WTC11 (cell line): ENCODE measurements around the gene OPA1.

Experiments used
- CTCF ChIP-seq: fragments of 200-600 bp; IDR thresholded peaks from 2 replicates; pipeline ENCODE4 v1.8.0; 2022; ENCODE audit warnings: antibody characterized with exemption
- FOXK1 ChIP-seq: sonication (generic); formaldehyde crosslinking; IDR thresholded peaks from 2 replicates; pipeline ENCODE4 v1.8.0; 2022; ENCODE audit warnings: mild to moderate bottlenecking, moderate library complexity, missing genetic modification reagents
- FOXP4 ChIP-seq: sonication (generic); formaldehyde crosslinking; IDR thresholded peaks from 2 replicates; pipeline ENCODE4 v1.8.0; 2022; ENCODE audit warnings: mild to moderate bottlenecking, missing genetic modification reagents
- IRF1 ChIP-seq: sonication (generic); formaldehyde crosslinking; IDR thresholded peaks from 2 replicates; pipeline ENCODE4 v1.8.0; 2023; ENCODE audit warnings: missing genetic modification reagents
- KAT7 ChIP-seq: sonication (generic); formaldehyde crosslinking; IDR thresholded peaks from 2 replicates; pipeline ENCODE4 v1.8.1; 2023; ENCODE audit warnings: missing genetic modification reagents, mild to moderate bottlenecking, borderline replicate concordance
- STAT6 ChIP-seq: sonication (generic); formaldehyde crosslinking; conservative IDR thresholded peaks from 2 replicates; pipeline ENCODE4 v1.8.1; 2023; ENCODE audit warnings: mild to moderate bottlenecking, low read depth, missing genetic modification reagents, moderate library complexity
- TCF7 ChIP-seq: sonication (generic); formaldehyde crosslinking; IDR thresholded peaks from 2 replicates; pipeline ENCODE4 v1.8.0; 2022; ENCODE audit warnings: mild to moderate bottlenecking, low read depth, missing genetic modification reagents, moderate library complexity
- USF1 ChIP-seq: sonication (generic); formaldehyde crosslinking; IDR thresholded peaks from 2 replicates; pipeline ENCODE4 v1.8.0; 2022; ENCODE audit warnings: mild to moderate bottlenecking, missing genetic modification reagents
- USF2 ChIP-seq: sonication (generic); formaldehyde crosslinking; IDR thresholded peaks from 2 replicates; pipeline ENCODE4 v1.8.1; 2023; ENCODE audit warnings: mild to moderate bottlenecking, missing genetic modification reagents, moderate library complexity
- ZMAT4 ChIP-seq: fragments of 250-450 bp; sonication (Bioruptor Pico); IDR thresholded peaks from 2 replicates; pipeline ENCODE4 v1.9.0; 2021; ENCODE audit warnings: mild to moderate bottlenecking
- ZNF121 ChIP-seq: sonication (generic); formaldehyde crosslinking; IDR thresholded peaks from 2 replicates; pipeline ENCODE4 v1.8.0; 2023; ENCODE audit warnings: missing genetic modification reagents
- ZNF281 ChIP-seq: sonication (generic); formaldehyde crosslinking; IDR thresholded peaks from 2 replicates; pipeline ENCODE4 v1.8.0; 2023; ENCODE audit warnings: mild to moderate bottlenecking, missing genetic modification reagents
- ZNF423 ChIP-seq: fragments of 250-450 bp; sonication (Bioruptor Pico); IDR thresholded peaks from 2 replicates; pipeline ENCODE4 v2.1.2; 2022; ENCODE audit warnings: mild to moderate bottlenecking, moderate library complexity

- no peak for TF ChIP-seq CTCF
- TF ChIP-seq FOXK1 (CRISPR knock-in tag): no peak
- TF ChIP-seq TCF7 (CRISPR knock-in tag): no peak
- TF ChIP-seq IRF1: no peak
- no peak for TF ChIP-seq USF1 (CRISPR knock-in tag)
- TF ChIP-seq ZMAT4 (CRISPR knock-in tag): no peak
- TF ChIP-seq ZNF121 (CRISPR knock-in tag): no peak
- TF ChIP-seq STAT6 (CRISPR knock-in tag): no peak
- TF ChIP-seq USF2 (CRISPR knock-in tag): no peak
- no peak for TF ChIP-seq ZNF281 (CRISPR knock-in tag)
- no peak for TF ChIP-seq ZNF423
- TF ChIP-seq FOXP4 (CRISPR knock-in tag): no peak
- no peak for TF ChIP-seq KAT7 (CRISPR knock-in tag)
These were observed 55.6 kb downstream of the OPA1 start for GRCh38 chr3:193648542-193649076.
